GM21825 (cell line): ENCODE measurements around the gene ST7.
"Not testable (repeated sequence)": the region's sequence is repeated elsewhere in the genome, so short reads cannot be mapped to it uniquely, and the experiment has no call there.

Experiments
- ATAC-seq: cut with Tn5 transposase; IDR thresholded peaks from one replicate; pipeline ENCODE4 v1.9.1; 2021; ENCODE audit warnings: mild to moderate bottlenecking, moderate library complexity; ENCODE audit not compliant: unreplicated experiment

The ST7 gene

GRCh38 chr7:116971869-116972268 lies 18.6 kb downstream of the ST7 start:
- no peak for ATAC-seq

GRCh38 chr7:116975024-116975423 lies 21.7 kb downstream of the ST7 start:
- ATAC-seq, result not testable (repeated sequence)

DNA sequence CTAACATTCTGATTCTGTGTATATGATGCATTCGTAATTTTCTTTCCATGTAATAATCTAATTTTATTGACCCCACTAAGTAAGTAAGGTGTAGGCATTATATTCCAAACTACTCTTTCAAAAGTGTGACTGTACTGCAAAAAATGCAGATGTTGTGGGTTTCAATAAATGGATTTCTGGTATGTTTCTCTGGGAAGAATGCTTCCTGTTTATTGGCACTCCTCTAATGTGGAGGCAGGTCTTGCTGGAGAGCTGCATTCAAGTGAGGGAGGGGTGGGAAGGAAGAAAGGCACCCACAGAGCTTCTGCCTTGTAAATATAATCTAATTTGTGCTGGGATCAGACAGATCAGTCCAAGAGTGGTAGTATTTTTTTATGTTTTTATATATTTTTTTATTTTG lies 23.9 kb downstream of the ST7 start:
- ATAC-seq, result no peak

GRCh38 chr7:116978006-116978405 lies 24.7 kb downstream of the ST7 start:
- no peak for ATAC-seq

- no peak for ATAC-seq
Measured at GRCh38 chr7:116979430-116979829, 26.1 kb downstream of the ST7 start.

DNA sequence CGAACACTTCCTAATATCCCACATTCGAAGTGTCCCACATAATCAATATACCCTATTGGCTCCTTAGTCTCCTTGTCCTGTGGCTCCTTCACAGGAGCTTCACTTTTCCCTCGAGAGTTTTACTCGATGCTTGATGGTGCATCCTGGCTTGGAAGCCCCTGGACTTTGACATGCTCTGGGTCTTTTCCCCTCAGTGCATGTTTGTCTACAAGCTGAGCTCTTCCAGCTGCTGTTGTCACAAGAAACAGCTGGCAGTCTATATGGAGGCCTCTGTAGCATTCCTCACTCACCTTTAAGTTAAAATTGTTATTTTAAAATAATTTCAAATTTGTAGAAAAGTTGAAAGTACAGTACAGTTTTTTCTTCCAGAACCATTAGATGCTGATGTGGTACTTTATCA lies 27.1 kb downstream of the ST7 start:
- ATAC-seq, result no peak

DNA sequence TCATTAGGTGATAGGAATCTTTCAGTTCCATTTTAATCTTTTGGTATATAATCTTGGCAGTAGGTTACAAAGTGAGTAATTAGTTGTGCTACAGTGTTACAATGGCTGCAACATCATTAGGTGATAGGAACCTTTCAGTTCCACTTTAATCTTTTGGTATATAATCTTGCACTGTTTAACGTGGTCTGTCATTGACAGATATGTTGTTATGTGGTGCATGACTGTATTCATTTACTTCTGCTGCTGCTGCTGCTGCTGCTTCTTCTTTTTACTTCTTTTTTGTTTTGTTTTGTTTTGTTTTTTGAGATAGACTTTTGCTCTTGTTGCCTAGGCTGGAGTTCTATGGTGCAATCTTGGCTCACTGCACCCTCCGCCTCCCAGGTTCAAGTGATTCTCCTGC lies 28.6 kb downstream of the ST7 start:
- ATAC-seq, result no peak

DNA sequence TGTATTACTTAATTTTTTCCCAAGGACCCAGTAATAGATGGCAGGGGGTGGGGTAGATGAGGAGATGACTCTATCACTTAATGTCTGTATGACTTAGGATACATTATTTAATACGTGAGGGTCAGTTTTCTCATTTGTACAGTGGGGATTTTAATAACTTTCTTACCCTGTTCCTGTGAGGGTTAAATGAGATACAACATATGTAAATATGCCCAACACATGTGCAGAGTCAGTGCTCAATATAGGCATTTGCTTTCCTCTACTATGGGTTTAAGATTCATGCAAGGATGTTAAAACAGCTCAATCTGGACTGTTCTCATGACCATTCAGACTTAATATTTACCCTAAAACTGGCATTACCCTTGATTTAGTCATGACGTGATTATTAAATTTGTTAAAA lies 31.2 kb downstream of the ST7 start:
- no peak for ATAC-seq

GRCh38 chr7:116984917-116985316 lies 31.6 kb downstream of the ST7 start:
- peak; percentile 50 for ATAC-seq

- no peak for ATAC-seq
Measured at GRCh38 chr7:116985575-116985974, 32.3 kb downstream of the ST7 start.

DNA sequence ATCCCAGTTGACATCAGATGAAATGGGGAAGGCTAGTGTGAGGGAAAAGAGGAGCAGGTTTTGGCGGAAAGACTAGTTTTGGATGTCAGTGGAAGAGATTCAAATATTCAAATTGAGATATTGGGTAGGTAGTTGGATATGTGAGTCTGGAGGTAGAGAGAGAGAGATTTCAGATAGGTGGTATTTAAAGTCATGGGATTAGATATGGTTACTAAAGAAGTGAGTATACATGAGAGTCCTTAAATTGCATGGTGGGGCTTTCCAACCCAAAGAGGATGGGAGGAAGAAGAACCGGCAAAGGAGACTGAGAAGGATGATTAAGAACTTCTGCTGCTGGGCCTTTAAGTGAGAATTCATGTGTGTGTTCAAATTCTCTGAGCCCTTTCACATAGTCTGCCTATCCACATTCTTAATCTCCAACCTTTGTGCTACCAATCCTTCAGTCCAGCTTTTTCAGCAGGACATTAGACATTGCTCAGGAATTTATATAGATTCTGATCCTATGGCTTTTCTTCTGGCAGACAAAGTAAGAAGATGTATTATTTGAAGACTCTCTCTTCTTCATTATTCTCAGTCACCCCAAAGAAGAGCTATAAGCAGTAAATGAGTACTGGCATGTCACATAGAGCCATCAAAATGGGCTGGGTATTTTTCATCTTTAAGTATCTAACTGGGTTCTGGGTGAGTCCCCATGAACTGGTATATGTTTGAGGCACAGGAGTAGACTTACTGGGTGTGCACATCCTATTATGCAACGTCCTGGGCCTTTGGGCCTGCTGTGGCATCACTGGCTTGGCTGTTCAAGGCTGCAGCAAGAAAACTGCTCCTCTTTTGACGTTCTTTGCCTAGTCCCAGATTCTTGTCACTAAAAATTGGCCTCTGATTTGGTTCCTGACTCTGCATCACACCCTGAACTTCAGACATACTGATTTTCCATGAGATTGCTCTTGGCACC lies 33.6 kb downstream of the ST7 start:
- no peak for ATAC-seq

GRCh38 chr7:116988363-116988989 lies 35.2 kb downstream of the ST7 start:
- ATAC-seq, result no peak

DNA sequence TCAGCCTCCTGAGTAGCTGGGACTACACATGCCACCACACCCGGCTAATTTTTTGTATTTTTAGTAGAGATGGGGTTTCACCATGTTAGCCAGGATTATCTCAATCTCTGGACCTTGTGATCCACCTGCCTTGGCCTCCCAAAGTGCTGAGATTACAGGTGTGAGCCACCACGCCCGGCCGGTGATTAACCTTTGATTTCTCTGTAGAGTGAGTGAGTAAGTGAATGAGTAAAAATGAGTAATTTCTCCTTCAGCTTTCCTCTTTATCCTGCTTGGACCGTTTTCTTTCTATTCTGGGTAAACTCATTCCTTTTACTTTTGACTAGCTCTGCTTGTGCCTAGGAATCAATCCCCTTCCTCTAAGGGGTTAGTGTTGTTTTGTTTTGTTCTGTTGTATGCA lies 36.8 kb downstream of the ST7 start:
- no peak for ATAC-seq

GRCh38 chr7:116991233-116991632 lies 37.9 kb downstream of the ST7 start:
- ATAC-seq, result no peak

DNA sequence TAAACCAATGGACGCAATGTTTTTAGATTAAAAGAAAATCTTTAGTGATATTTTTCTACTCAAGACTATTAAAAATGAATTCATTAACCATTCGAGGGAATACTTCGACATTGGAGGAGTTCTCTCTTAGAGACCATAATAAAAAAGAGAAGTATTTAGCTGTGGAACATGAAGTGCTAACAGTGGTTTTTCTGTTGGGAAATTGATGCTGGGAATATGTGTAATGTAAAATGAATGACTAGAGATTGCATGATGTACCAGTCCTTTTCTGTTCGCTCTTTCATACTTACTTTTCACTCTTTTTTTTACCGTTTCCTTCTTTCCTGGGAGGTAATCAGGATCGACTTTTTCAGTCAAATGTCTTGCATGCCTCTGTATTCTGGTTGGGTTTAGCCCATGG lies 41.3 kb downstream of the ST7 start:
- ATAC-seq, result no peak

GRCh38 chr7:116997972-116998371 lies 44.7 kb downstream of the ST7 start:
- ATAC-seq, result no peak

- ATAC-seq, result no peak
Measured at GRCh38 chr7:116998567-116999175, 45.4 kb downstream of the ST7 start.

DNA sequence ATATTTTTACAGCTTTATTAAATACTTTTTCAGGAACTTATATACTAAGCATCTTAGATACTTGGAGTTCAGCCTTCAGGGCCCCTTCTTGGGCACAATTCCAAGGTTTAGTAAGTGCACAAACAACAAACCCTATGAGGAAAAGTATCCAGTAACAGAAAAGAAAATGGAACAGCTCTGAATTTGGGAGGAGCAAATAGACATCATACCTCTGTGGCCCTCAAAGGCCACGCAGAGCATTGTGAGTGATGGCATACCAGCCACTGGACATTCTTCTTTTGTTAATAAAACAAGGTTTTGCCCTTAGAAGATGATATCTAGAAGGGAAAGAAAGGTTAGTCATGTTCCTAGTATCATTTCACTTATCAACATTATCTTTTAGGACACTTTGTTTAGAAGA lies 46.0 kb downstream of the ST7 start:
- ATAC-seq, result no peak

DNA sequence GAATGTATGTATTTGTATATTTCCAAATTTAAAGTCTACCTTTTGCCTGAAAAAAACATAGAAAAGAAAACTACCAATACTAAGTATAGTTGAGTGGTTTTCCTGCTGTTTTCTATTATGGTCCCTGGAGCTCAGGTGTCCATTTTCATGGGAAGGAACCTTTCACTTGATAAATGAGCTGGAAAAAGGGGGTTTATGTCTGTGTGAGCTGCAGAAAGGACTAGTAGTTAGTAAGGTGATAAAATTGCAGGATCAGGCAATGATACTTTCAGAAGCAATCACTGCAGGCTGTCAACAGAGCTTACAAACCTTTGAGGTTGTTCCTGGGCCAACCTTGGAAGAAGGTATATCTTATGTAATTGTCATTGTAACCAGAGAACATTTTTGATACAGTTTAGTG lies 48.0 kb downstream of the ST7 start:
- no peak for ATAC-seq

DNA sequence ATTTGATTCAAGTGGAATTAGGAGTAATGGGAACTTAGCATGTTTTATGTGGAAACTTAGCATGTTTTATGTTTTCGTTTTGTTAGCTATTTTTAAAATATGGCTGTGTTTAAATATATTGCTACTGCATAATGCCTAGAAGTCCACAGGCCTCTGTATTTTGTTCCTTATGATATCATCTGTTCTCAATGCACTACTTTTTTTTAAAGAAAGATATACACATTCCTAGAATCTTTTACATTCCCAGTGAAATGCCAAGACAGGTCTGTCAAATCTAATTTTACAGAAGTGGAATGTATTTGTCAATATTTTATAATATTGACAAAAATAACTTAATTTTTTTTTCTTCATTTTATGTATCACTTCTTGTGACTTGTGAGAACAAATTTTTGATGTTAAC lies 51.6 kb downstream of the ST7 start:
- ATAC-seq, result no peak

DNA sequence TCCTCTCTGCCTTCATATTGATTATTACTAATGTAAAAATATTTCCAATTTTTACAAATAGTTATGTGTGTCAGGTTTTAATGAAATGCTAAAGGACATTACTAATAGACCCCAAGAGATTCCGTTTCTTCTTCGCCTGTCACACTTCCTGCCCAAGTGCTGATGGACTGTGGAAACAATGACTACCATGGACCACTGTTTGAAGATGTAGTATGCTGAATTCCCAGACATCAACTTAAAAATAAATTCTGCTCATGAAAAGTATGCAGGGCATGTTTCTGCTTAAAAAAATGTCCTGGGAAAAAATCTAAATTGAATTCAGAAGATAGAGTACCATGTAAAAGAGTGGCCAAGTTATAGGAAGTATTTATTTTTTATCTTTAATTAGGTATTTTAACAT lies 52.1 kb downstream of the ST7 start:
- ATAC-seq, result no peak
